Naive B cell (primary cell): ENCODE results near the gene KLHL34. TPM values are rescaled to one million over a fixed set of nuclear protein-coding genes. Genes with fewer than 3 reads are reported as not detected.

Experiments
- ATAC-seq, 2 donors: fragments of 150-1000 bp; cut with Tn5 transposase; 2 replicates each; pipeline ENCODE4 v1.10.0; 2021; ENCODE audit warnings: low read depth in 2 of 2, mild to moderate bottlenecking in 2 of 2, moderate library complexity in 2 of 2
- DNase-seq: peaks from one replicate; pipeline ENCODE4 v3.0.0; 2022
- H3K27ac Mint-ChIP-seq, 6 donors: one replicate each; pipeline ENCODE4 v1.8.0; 2020 to 2022; ENCODE audit warnings: mild to moderate bottlenecking in 6 of 6, mixed read lengths in 6 of 6, moderate library complexity in 5 of 6, inconsistent platforms in 2 of 6
- H3K27me3 Mint-ChIP-seq, 3 donors: one replicate each; pipeline ENCODE4 v1.8.0; 2021 to 2022; ENCODE audit warnings: mixed read lengths in 3 of 3, mild to moderate bottlenecking in 1 of 3
- H3K36me3 Mint-ChIP-seq, 2 donors: one replicate each; pipeline ENCODE4 v1.8.0; 2020 to 2022; ENCODE audit warnings: mixed read lengths in 2 of 2, inconsistent platforms in 1 of 2, mild to moderate bottlenecking in 1 of 2
- H3K4me1 Mint-ChIP-seq, 3 donors: one replicate each; pipeline ENCODE4 v1.8.0; 2020 to 2022; ENCODE audit warnings: mixed read lengths in 3 of 3, inconsistent platforms in 1 of 3, mild to moderate bottlenecking in 1 of 3, moderate library complexity in 1 of 3
- H3K4me3 Mint-ChIP-seq, 8 donors: one replicate each; pipeline ENCODE4 v1.8.0; 2020 to 2022; ENCODE audit warnings: mild to moderate bottlenecking in 8 of 8, mixed read lengths in 8 of 8, moderate library complexity in 8 of 8, inconsistent platforms in 2 of 8
- H3K9me3 Mint-ChIP-seq, 7 donors: one replicate each; pipeline ENCODE4 v1.8.0; 2020 to 2022; ENCODE audit warnings: mixed read lengths in 7 of 7, mild to moderate bottlenecking in 5 of 7, inconsistent platforms in 2 of 7, moderate library complexity in 1 of 7
- polyA plus RNA-seq, 6 donors: library from polyadenylated mRNA; unstranded; fragments of 300-500 nt; fragmentation: Illumina TruSeq; gene quantifications; one replicate each; pipeline ENCODE4 v1.2.3, GENCODE V29; 2021; ENCODE audit warnings: low read depth in 6 of 6

KLHL34 gene
- under 1 TPM in 3 of 6 donors, not detected in 3; 0.12 to 0.45 (median 0.18) TPM for polyA plus RNA-seq

GRCh38 chrX:21658152-21658737 is at the start of gene KLHL34:
Gene KLHL34, minus strand, starts transcription at chrX:21658330. Its CDS starts 542 bp downstream, at chrX:21657788.
- no peak for ATAC-seq
- H3K4me3 Mint-ChIP-seq, result peak within 1 kb of the TSS; percentile 43 to 84 (median 70)
- H3K4me1 Mint-ChIP-seq, result peaks cover 5 to 13% (median 7%) of the 10 kb centered on the region in 3 donors
- no peaks in the 10 kb centered on the region for H3K36me3 Mint-ChIP-seq
- H3K27ac Mint-ChIP-seq, result peak within 1 kb of the TSS in 2 of 6 donors; percentile 59 to 68
- DNase-seq, result no peak
- peaks cover 0 to 5% (median 1%) of the 10 kb centered on the region in 7 donors for H3K9me3 Mint-ChIP-seq
- peaks cover 17 to 29% (median 21%) of the 10 kb centered on the region in 3 donors for H3K27me3 Mint-ChIP-seq

DNA sequence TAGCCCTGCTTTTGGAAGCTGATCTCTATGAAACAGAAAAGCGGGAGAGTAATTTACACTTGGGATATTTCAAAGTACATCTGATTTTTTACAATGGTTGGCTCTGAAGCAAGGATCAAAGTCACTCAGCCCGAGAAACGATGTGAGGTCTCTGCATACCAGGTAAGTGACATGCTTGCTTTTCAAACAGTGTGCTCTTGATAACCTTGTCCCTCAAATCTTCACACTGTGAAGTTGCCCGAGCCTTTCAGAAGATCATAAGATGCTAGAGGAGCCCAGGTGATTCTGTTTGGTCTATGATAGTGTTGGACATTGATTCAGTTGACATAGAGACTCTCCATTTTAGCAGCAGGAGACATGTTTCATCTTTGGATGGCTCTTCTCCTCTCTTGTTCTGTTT is 47.1 kb upstream of the KLHL34 start:
- H3K36me3 Mint-ChIP-seq, result no peaks in the 10 kb centered on the region
- no peak for DNase-seq
- H3K27me3 Mint-ChIP-seq, result peaks cover 0 to 21% (median 0%) of the 10 kb centered on the region in 3 donors
- H3K4me3 Mint-ChIP-seq, result no peak overlapping the region
- ATAC-seq, result no peak
- peaks cover 0 to 14% (median 5%) of the 10 kb centered on the region in 7 donors for H3K9me3 Mint-ChIP-seq
- no peak overlapping the region for H3K27ac Mint-ChIP-seq
- peaks cover 0 to 3% (median 0%) of the 10 kb centered on the region in 3 donors for H3K4me1 Mint-ChIP-seq

GRCh38 chrX:21702725-21703124 is 44.6 kb upstream of the KLHL34 start:
- H3K4me1 Mint-ChIP-seq, result peaks cover 8 to 23% (median 12%) of the 10 kb centered on the region in 3 donors
- ATAC-seq, result no peak
- H3K4me3 Mint-ChIP-seq, result no peak overlapping the region
- peaks cover 0 to 14% (median 0%) of the 10 kb centered on the region in 3 donors for H3K27me3 Mint-ChIP-seq
- no peak for DNase-seq
- H3K36me3 Mint-ChIP-seq, result no peaks in the 10 kb centered on the region
- peaks cover 0 to 10% (median 5%) of the 10 kb centered on the region in 7 donors for H3K9me3 Mint-ChIP-seq
- no peak overlapping the region for H3K27ac Mint-ChIP-seq

- H3K4me3 Mint-ChIP-seq, result peak overlapping the region in 1 of 8 donors; percentile 37
- peaks cover 0 to 6% (median 0%) of the 10 kb centered on the region in 3 donors for H3K27me3 Mint-ChIP-seq
- H3K9me3 Mint-ChIP-seq, result peaks cover 0 to 10% (median 0%) of the 10 kb centered on the region in 7 donors
- no peak for DNase-seq
- no peaks in the 10 kb centered on the region for H3K36me3 Mint-ChIP-seq
- H3K4me1 Mint-ChIP-seq, result peaks cover 8 to 23% (median 12%) of the 10 kb centered on the region in 3 donors
- ATAC-seq, result no peak
- peak overlapping the region in 1 of 6 donors; percentile 86 for H3K27ac Mint-ChIP-seq
Measured at GRCh38 chrX:21700967-21701366, 42.8 kb upstream of the KLHL34 start.

- no peaks in the 10 kb centered on the region for H3K36me3 Mint-ChIP-seq
- peaks cover 0 to 6% (median 0%) of the 10 kb centered on the region in 3 donors for H3K27me3 Mint-ChIP-seq
- no peak overlapping the region for H3K27ac Mint-ChIP-seq
- no peak overlapping the region for H3K4me3 Mint-ChIP-seq
- no peak for ATAC-seq
- H3K9me3 Mint-ChIP-seq, result peaks cover 0 to 10% (median 0%) of the 10 kb centered on the region in 7 donors
- peaks cover 8 to 23% (median 12%) of the 10 kb centered on the region in 3 donors for H3K4me1 Mint-ChIP-seq
- DNase-seq, result no peak
Measured at GRCh38 chrX:21700275-21700674, 42.1 kb upstream of the KLHL34 start.

- Mint-ChIP-seq H3K27me3 (peaks cover 0 to 4% (median 0%) of the 10 kb centered on the region in 3 donors), H3K27ac (no peak overlapping the region), H3K4me3 (peak overlapping the region in 1 of 8 donors; percentile 34), H3K9me3 (peaks cover 0 to 8% (median 0%) of the 10 kb centered on the region in 7 donors), H3K4me1 (peaks cover 8 to 23% (median 12%) of the 10 kb centered on the region in 3 donors), H3K36me3 (no peaks in the 10 kb centered on the region)
- no peak for ATAC-seq
- no peak for DNase-seq
Measured at GRCh38 chrX:21699136-21699535, 41.0 kb upstream of the KLHL34 start.

DNA sequence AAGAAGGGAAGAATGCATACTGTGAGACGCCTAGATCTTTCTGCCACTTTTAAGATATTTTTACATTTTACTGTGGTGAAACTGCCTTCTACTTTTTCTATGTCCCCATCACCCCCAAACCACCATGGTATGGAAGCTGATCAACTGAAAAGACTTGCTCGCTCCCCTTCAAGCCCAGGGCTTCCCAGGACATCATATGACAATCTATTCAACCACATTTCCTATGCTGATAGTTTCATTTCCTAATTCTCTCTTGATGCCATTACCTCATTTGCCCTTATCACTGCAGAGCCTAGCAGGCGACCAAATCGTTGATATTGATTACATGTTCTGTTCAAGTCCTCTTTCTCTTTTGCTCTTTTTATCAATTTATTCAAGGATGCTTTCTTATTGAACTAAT is 40.1 kb upstream of the KLHL34 start:
- peak; percentile 90 to 94 for ATAC-seq

DNA sequence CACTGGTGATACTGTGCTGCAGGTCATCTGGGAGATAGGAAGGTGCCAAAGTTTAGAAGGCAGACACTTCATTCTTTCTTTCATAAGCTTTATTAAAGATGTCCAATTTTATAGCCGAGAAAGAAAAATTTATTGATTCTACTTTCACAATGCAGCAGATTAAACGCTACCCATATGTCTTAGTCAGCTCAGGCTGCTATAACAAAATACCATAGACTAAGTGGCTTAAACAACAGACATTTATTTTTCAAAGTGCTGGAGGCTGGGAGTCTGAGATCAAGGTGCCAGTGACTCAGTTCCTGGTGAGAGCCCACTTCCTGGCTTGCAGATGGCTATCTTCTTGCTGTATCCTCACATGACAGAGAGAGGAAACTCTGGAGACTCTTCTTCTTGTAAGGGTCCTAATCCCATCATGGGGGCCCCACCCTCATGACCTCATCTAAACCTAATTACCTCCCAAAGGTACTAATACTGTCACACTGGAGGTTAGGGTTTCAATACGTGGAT is 33.4 kb upstream of the KLHL34 start:
- H3K9me3 Mint-ChIP-seq, result peaks cover 0 to 2% (median 0%) of the 10 kb centered on the region in 7 donors
- H3K36me3 Mint-ChIP-seq, result no peaks in the 10 kb centered on the region
- H3K4me1 Mint-ChIP-seq, result no peaks in the 10 kb centered on the region
- DNase-seq, result no peak
- H3K27ac Mint-ChIP-seq, result no peak overlapping the region
- H3K4me3 Mint-ChIP-seq, result no peak overlapping the region
- no peaks in the 10 kb centered on the region for H3K27me3 Mint-ChIP-seq
- no peak for ATAC-seq

More for the DNA sequence above, 40.1 kb upstream of the KLHL34 start:
- Mint-ChIP-seq H3K4me1 (peaks cover 8 to 23% (median 12%) of the 10 kb centered on the region in 3 donors), H3K27ac (no peak overlapping the region), H3K36me3 (no peaks in the 10 kb centered on the region), H3K27me3 (no peaks in the 10 kb centered on the region), H3K9me3 (peaks cover 0 to 8% (median 0%) of the 10 kb centered on the region in 7 donors), H3K4me3 (peak overlapping the region in 4 of 8 donors; percentile 15 to 29 (median 19))
- DNase-seq, result peak; percentile 39

GRCh38 chrX:21683941-21684340 is 25.8 kb upstream of the KLHL34 start:
- Mint-ChIP-seq H3K9me3 (peaks cover 0 to 1% (median 0%) of the 10 kb centered on the region in 7 donors), H3K27me3 (peaks cover 7 to 11% (median 11%) of the 10 kb centered on the region in 3 donors), H3K4me3 (no peak overlapping the region), H3K4me1 (no peaks in the 10 kb centered on the region), H3K27ac (no peak overlapping the region), H3K36me3 (no peaks in the 10 kb centered on the region)
- ATAC-seq (no peak), DNase-seq (no peak)

- Mint-ChIP-seq H3K4me3 (no peak overlapping the region), H3K4me1 (peaks cover 0 to 5% (median 0%) of the 10 kb centered on the region in 3 donors), H3K9me3 (peaks cover 0 to under 1% (median 0%) of the 10 kb centered on the region in 7 donors), H3K27me3 (peaks cover under 1 to 11% (median 6%) of the 10 kb centered on the region in 3 donors), H3K36me3 (no peaks in the 10 kb centered on the region), H3K27ac (no peak overlapping the region)
- DNase-seq (no peak), ATAC-seq (no peak)
Measured at GRCh38 chrX:21678048-21678612, 20.0 kb upstream of the KLHL34 start.

DNA sequence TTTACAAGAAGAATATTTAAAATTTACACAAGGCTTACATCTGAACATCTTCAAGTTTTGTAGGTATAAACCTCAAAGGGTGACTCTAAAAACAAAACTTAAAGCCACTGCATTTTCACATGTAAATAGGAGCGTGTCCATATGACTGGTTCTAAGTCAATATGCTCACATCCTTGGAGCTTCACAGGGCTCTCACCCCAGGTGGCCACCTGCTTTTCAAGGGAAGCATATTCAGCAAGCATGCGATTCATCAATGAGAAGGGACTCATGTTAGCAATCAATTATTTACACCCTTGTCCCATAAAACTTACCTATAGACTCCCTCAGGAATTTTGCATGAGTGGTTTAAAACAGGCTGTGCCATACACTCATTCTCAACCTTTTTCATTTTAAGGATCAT is 17.8 kb upstream of the KLHL34 start:
- Mint-ChIP-seq H3K27ac (peak overlapping the region in 1 of 6 donors; percentile 5), H3K27me3 (peaks cover 5 to 17% (median 6%) of the 10 kb centered on the region in 3 donors), H3K4me1 (peaks cover 0 to 5% (median 0%) of the 10 kb centered on the region in 3 donors), H3K9me3 (peaks cover 0 to 2% (median 0%) of the 10 kb centered on the region in 7 donors), H3K36me3 (no peaks in the 10 kb centered on the region), H3K4me3 (no peak overlapping the region)
- ATAC-seq (no peak), DNase-seq (no peak)

- H3K36me3 Mint-ChIP-seq, result no peaks in the 10 kb centered on the region
- H3K27ac Mint-ChIP-seq, result peak overlapping the region in 1 of 6 donors; percentile 87
- H3K4me3 Mint-ChIP-seq, result no peak overlapping the region
- peaks cover 0 to 5% (median 0%) of the 10 kb centered on the region in 3 donors for H3K4me1 Mint-ChIP-seq
- ATAC-seq (no peak), DNase-seq (no peak)
- H3K27me3 Mint-ChIP-seq, result peaks cover 5 to 17% (median 6%) of the 10 kb centered on the region in 3 donors
- H3K9me3 Mint-ChIP-seq, result peaks cover 0 to 2% (median 0%) of the 10 kb centered on the region in 7 donors
Measured at GRCh38 chrX:21674430-21675186, 16.5 kb upstream of the KLHL34 start.

GRCh38 chrX:21666679-21667078 is 8.5 kb upstream of the KLHL34 start:
- H3K36me3 Mint-ChIP-seq, result no peaks in the 10 kb centered on the region
- no peak overlapping the region for H3K4me3 Mint-ChIP-seq
- H3K4me1 Mint-ChIP-seq, result no peaks in the 10 kb centered on the region
- peaks cover 22 to 35% (median 27%) of the 10 kb centered on the region in 3 donors for H3K27me3 Mint-ChIP-seq
- peaks cover 0 to 12% (median 2%) of the 10 kb centered on the region in 7 donors for H3K9me3 Mint-ChIP-seq
- DNase-seq (no peak), ATAC-seq (no peak)
- no peak overlapping the region for H3K27ac Mint-ChIP-seq
